DND-41 (cell line): ENCODE measurements around the gene OR2H2.

ENCODE experiments used
- ATAC-seq: fragments of 200-7000 bp; cut with Tn5 transposase; 3 replicates; pipeline ENCODE4 v1.9.1; 2021; ENCODE audit warnings: low read depth; ENCODE audit not compliant: insufficient read depth
- DNase-seq: peaks from one replicate; pipeline ENCODE4 v3.0.0-alpha.2; 2020
- H2AFZ ChIP-seq: 2 replicates; pipeline ENCODE4 v1.6.0; 2012; ENCODE audit warnings: low read depth, low read length
- H3K27ac ChIP-seq: 2 replicates; pipeline ENCODE4 v1.5.1; 2012; ENCODE audit warnings: low read length, inconsistent platforms
- H3K27me3 ChIP-seq: fragments of 200-600 bp; sonication (generic); 2 replicates; pipeline ENCODE4 v1.6.0; 2012; ENCODE audit warnings: low read length, mild to moderate bottlenecking, inconsistent platforms; ENCODE audit not compliant: insufficient read depth, poor library complexity
- H3K36me3 ChIP-seq: 2 replicates; pipeline ENCODE4 v1.5.1; 2012; ENCODE audit warnings: low read length, inconsistent platforms; ENCODE audit not compliant: insufficient read depth
- H3K4me1 ChIP-seq: 2 replicates; pipeline ENCODE4 v1.5.1; 2012; ENCODE audit warnings: mild to moderate bottlenecking, low read length; ENCODE audit not compliant: insufficient read depth
- H3K4me2 ChIP-seq: 2 replicates; pipeline ENCODE4 v1.6.0; 2012; ENCODE audit warnings: mild to moderate bottlenecking, moderate library complexity, low read length, inconsistent platforms; ENCODE audit not compliant: insufficient read depth
- H3K4me3 ChIP-seq, 2 experiments: fragments of 200-600 bp in 1 of 2; shearing (Covaris generic) in 1 of 2; 2 replicates each; pipeline ENCODE4 v1.5.1; 2012 to 2016; ENCODE audit warnings: inconsistent platforms in 2 of 2, low read length in 2 of 2, mild to moderate bottlenecking in 2 of 2, low read depth in 1 of 2, moderate library complexity in 1 of 2
- H3K79me2 ChIP-seq: 2 replicates; pipeline ENCODE4 v1.6.0; 2012; ENCODE audit warnings: low read length, inconsistent platforms; ENCODE audit not compliant: insufficient read depth
- H3K9ac ChIP-seq: 2 replicates; pipeline ENCODE4 v1.6.0; 2012; ENCODE audit warnings: low read depth, mild to moderate bottlenecking, inconsistent platforms, low read length, moderate library complexity
- H3K9me3 ChIP-seq: 2 replicates; pipeline ENCODE4 v1.5.1; 2012; ENCODE audit warnings: low read length, moderate library complexity, mild to moderate bottlenecking, inconsistent platforms; ENCODE audit not compliant: insufficient read depth, severe bottlenecking
- H4K20me1 ChIP-seq: 2 replicates; pipeline ENCODE4 v1.6.0; 2012; ENCODE audit warnings: low read length; ENCODE audit not compliant: insufficient read depth
- EZH2 ChIP-seq: IDR thresholded peaks from 3 replicates; pipeline ENCODE4 v1.6.1; 2012; ENCODE audit warnings: borderline replicate concordance, low read depth, mild to moderate bottlenecking, moderate library complexity, low read length, inconsistent platforms; ENCODE audit not compliant: severe bottlenecking
- TF ChIP-seq, protein P1 (sequence below): IDR thresholded peaks from 2 replicates; pipeline ENCODE4 v1.5.1; 2012; ENCODE audit warnings: borderline replicate concordance, low read length, moderate library complexity, mild to moderate bottlenecking; ENCODE audit not compliant: poor library complexity, severe bottlenecking; ENCODE audit errors: extremely low read depth

Gene OR2H2

DNA sequence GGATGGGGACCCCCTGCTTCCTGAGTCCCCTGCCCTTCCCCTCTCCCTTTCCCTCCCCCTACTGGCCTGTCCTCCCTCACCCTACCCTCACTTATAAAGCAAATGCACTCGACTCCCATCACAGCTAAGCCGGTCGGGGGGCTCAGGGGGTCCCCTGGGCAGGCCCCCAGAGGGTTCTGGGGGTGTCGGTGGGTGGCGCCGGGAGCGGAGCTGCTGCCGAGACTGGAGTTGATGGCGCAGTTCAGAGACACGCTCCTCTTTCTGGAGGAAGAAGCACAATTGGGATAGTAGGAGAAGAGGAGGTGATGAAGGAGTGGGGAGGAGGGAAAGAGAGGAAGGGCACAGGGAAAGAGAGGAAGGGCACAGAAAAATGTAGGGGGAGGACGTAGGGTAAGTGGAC is 18.5 kb downstream of the OR2H2 start:
- Histone ChIP-seq H3K4me1 (no peaks in the 10 kb centered on the region), H3K4me3 (no peak overlapping the region), H2AFZ (no peak overlapping the region), H3K4me2 (no peak overlapping the region), H3K79me2 (no peaks in the 10 kb centered on the region), H3K36me3 (peaks cover 44% of the 10 kb centered on the region), H4K20me1 (no peaks in the 10 kb centered on the region), H3K27me3 (no peaks in the 10 kb centered on the region), H3K9ac (no peak overlapping the region), H3K9me3 (no peaks in the 10 kb centered on the region), H3K27ac (no peak overlapping the region)
- no peak for ATAC-seq
- no peak for DNase-seq
- TF ChIP-seq, protein P1, sequence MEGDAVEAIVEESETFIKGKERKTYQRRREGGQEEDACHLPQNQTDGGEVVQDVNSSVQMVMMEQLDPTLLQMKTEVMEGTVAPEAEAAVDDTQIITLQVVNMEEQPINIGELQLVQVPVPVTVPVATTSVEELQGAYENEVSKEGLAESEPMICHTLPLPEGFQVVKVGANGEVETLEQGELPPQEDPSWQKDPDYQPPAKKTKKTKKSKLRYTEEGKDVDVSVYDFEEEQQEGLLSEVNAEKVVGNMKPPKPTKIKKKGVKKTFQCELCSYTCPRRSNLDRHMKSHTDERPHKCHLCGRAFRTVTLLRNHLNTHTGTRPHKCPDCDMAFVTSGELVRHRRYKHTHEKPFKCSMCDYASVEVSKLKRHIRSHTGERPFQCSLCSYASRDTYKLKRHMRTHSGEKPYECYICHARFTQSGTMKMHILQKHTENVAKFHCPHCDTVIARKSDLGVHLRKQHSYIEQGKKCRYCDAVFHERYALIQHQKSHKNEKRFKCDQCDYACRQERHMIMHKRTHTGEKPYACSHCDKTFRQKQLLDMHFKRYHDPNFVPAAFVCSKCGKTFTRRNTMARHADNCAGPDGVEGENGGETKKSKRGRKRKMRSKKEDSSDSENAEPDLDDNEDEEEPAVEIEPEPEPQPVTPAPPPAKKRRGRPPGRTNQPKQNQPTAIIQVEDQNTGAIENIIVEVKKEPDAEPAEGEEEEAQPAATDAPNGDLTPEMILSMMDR = no peak

DNA sequence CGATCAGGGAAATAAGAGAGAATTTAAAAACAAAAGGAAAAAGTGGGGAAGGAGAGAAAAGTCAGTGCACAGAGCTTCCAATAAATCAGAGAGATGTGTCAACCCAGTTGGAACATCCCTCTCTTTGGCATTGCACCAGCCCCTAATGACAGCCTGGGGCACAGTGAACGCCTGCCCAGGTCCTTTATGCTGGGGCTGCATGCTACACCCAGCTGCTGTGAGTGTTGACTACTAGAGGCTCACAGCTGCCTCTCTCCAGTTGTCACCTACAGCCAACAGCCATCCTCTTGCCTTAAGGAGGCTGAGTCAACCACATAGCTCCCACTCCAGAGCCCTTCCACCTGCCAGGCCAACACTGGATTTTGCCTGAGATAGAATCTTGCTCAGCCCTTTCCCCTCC is 19.0 kb downstream of the OR2H2 start:
- H3K9ac ChIP-seq = no peak overlapping the region
- ATAC-seq (no peak), DNase-seq (no peak)
- TF ChIP-seq EZH2 = no peak
- TF ChIP-seq, protein P1 = no peak
- no peaks in the 10 kb centered on the region for H3K79me2 ChIP-seq
- no peak overlapping the region for H3K4me3 ChIP-seq
- no peak overlapping the region for H2AFZ ChIP-seq
- no peak overlapping the region for H3K4me2 ChIP-seq
- peaks cover 44% of the 10 kb centered on the region for H3K36me3 ChIP-seq
- no peaks in the 10 kb centered on the region for H4K20me1 ChIP-seq
- H3K9me3 ChIP-seq = no peaks in the 10 kb centered on the region
- H3K27ac ChIP-seq = no peak overlapping the region
- no peaks in the 10 kb centered on the region for H3K4me1 ChIP-seq
- no peaks in the 10 kb centered on the region for H3K27me3 ChIP-seq

DNA sequence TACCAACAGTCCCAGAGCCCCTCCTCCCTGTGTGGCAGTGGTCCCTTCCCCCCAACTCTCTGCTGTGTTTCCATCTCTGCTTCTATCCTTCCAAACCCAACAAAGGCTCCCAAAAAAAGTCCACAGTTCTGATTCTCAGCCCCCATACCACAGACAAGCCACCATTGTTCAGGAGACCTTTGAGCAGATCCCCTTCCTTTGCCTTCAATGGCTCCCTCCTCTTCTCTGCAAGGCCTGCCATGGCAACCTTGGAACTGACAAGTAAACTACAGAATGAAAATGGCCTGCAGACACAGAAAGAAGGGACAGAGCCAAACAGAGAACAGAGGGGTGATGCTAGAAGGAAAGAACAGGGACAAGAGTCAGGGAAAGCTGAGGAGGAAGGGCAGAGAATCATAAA is 23.2 kb downstream of the OR2H2 start:
- Histone ChIP-seq H3K36me3 (peaks cover 58% of the 10 kb centered on the region), H2AFZ (no peak overlapping the region), H3K79me2 (no peaks in the 10 kb centered on the region), H4K20me1 (no peaks in the 10 kb centered on the region), H3K9ac (no peak overlapping the region), H3K27ac (no peak overlapping the region), H3K4me2 (no peak overlapping the region), H3K9me3 (no peaks in the 10 kb centered on the region), H3K4me3 (no peak overlapping the region), H3K4me1 (no peaks in the 10 kb centered on the region), H3K27me3 (no peaks in the 10 kb centered on the region)
- ATAC-seq (no peak), DNase-seq (no peak)
- TF ChIP-seq, protein P1 = no peak
- no peak for TF ChIP-seq EZH2

- no peak overlapping the region for H3K9ac ChIP-seq
- no peak overlapping the region for H3K4me2 ChIP-seq
- H4K20me1 ChIP-seq = no peaks in the 10 kb centered on the region
- H3K27ac ChIP-seq = no peak overlapping the region
- DNase-seq = no peak
- no peak for ATAC-seq
- TF ChIP-seq EZH2 = no peak
- TF ChIP-seq, protein P1 = no peak
- no peak overlapping the region for H2AFZ ChIP-seq
- H3K27me3 ChIP-seq = no peaks in the 10 kb centered on the region
- no peaks in the 10 kb centered on the region for H3K4me1 ChIP-seq
- H3K4me3 ChIP-seq = no peak overlapping the region
- peaks cover 44% of the 10 kb centered on the region; the same call in 1 of the 2 replicates for H3K36me3 ChIP-seq
- no peaks in the 10 kb centered on the region for H3K9me3 ChIP-seq
- H3K79me2 ChIP-seq = no peaks in the 10 kb centered on the region
Measured at GRCh38 chr6:29610540-29610939, 25.6 kb downstream of the OR2H2 start.
